ENCODE results near the gene GRIK5.

GRIK5 gene

GRCh38 chr19:42052241-42052863 is 17.7 kb downstream of the GRIK5 start:
- no peak overlapping the region for H3K9ac ChIP-seq (ENCODE audit: low read depth, low read length)
- TF ChIP-seq EZH2 (IDR thresholded peaks at IDR 0.05; ENCODE audit: borderline replicate concordance, low read depth, low read length, severe bottlenecking) = no peak
- TF ChIP-seq, protein P1, sequence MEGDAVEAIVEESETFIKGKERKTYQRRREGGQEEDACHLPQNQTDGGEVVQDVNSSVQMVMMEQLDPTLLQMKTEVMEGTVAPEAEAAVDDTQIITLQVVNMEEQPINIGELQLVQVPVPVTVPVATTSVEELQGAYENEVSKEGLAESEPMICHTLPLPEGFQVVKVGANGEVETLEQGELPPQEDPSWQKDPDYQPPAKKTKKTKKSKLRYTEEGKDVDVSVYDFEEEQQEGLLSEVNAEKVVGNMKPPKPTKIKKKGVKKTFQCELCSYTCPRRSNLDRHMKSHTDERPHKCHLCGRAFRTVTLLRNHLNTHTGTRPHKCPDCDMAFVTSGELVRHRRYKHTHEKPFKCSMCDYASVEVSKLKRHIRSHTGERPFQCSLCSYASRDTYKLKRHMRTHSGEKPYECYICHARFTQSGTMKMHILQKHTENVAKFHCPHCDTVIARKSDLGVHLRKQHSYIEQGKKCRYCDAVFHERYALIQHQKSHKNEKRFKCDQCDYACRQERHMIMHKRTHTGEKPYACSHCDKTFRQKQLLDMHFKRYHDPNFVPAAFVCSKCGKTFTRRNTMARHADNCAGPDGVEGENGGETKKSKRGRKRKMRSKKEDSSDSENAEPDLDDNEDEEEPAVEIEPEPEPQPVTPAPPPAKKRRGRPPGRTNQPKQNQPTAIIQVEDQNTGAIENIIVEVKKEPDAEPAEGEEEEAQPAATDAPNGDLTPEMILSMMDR (IDR thresholded peaks at IDR 0.05; ENCODE audit: borderline replicate concordance, extremely low read depth, low read length, poor library complexity, severe bottlenecking) = no peak
- no peaks in the 10 kb centered on the region for H3K27me3 ChIP-seq (ENCODE audit: insufficient read depth, low read length, poor library complexity)
- no peak overlapping the region for H3K4me3 ChIP-seq (ENCODE audit: low read depth in 1 of 2, low read length in 2 of 2)
- no peaks in the 10 kb centered on the region for H3K36me3 ChIP-seq (ENCODE audit: insufficient read depth, low read length)
- H4K20me1 ChIP-seq (ENCODE audit: insufficient read depth, low read length) = no peaks in the 10 kb centered on the region
- H3K4me2 ChIP-seq (ENCODE audit: insufficient read depth, low read length) = no peak overlapping the region
- no peak for ATAC-seq (ENCODE audit: insufficient read depth, low read depth)
- H3K4me1 ChIP-seq (ENCODE audit: insufficient read depth, low read length) = peaks cover 13% of the 10 kb centered on the region
- no peak for DNase-seq
- H2AFZ ChIP-seq (ENCODE audit: low read depth, low read length) = no peak overlapping the region
- no peaks in the 10 kb centered on the region for H3K9me3 ChIP-seq (ENCODE audit: insufficient read depth, low read length, severe bottlenecking)
- no peak overlapping the region for H3K27ac ChIP-seq (ENCODE audit: low read length)
- no peaks in the 10 kb centered on the region for H3K79me2 ChIP-seq (ENCODE audit: insufficient read depth, low read length)

GRCh38 chr19:42051166-42052115 is 18.6 kb downstream of the GRIK5 start:
- H3K9me3 ChIP-seq (ENCODE audit: insufficient read depth, low read length, severe bottlenecking) = no peaks in the 10 kb centered on the region
- H3K36me3 ChIP-seq (ENCODE audit: insufficient read depth, low read length) = no peaks in the 10 kb centered on the region
- no peaks in the 10 kb centered on the region for H4K20me1 ChIP-seq (ENCODE audit: insufficient read depth, low read length)
- H3K9ac ChIP-seq (ENCODE audit: low read depth, low read length) = no peak overlapping the region
- no peak overlapping the region for H3K4me3 ChIP-seq (ENCODE audit: low read depth in 1 of 2, low read length in 2 of 2)
- no peak for DNase-seq
- no peak overlapping the region for H3K4me2 ChIP-seq (ENCODE audit: insufficient read depth, low read length)
- no peak for ATAC-seq (ENCODE audit: insufficient read depth, low read depth)
- H3K4me1 ChIP-seq (ENCODE audit: insufficient read depth, low read length) = peaks cover 13% of the 10 kb centered on the region
- H3K27ac ChIP-seq (ENCODE audit: low read length) = no peak overlapping the region
- TF ChIP-seq, protein P1 (IDR thresholded peaks at IDR 0.05; ENCODE audit: borderline replicate concordance, extremely low read depth, low read length, poor library complexity, severe bottlenecking) = no peak
- H3K27me3 ChIP-seq (ENCODE audit: insufficient read depth, low read length, poor library complexity) = no peaks in the 10 kb centered on the region
- H3K79me2 ChIP-seq (ENCODE audit: insufficient read depth, low read length) = no peaks in the 10 kb centered on the region
- no peak overlapping the region for H2AFZ ChIP-seq (ENCODE audit: low read depth, low read length)

DNA sequence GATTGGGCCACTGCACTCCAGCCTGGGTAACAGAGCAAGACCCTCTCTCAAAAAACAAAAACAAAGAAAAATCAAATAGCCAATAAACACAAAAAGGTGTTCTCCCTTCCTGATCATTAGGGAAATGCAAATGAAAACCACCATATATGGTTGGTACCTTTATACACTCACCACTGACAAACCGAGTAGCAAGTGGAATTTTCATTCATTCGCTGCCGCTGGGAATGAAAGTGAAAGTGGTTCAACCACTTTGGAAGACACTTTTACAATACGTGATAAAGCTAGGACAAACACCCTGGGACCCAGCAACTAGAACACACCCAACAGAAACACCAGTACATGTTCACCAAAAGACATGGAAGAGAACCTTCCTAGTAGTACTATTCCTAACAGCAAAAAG is 21.0 kb downstream of the GRIK5 start:
- Histone ChIP-seq H3K9me3 (ENCODE audit: insufficient read depth, low read length, severe bottlenecking) (no peaks in the 10 kb centered on the region), H3K4me1 (ENCODE audit: insufficient read depth, low read length) (peaks cover 13% of the 10 kb centered on the region), H3K79me2 (ENCODE audit: insufficient read depth, low read length) (no peaks in the 10 kb centered on the region), H3K9ac (ENCODE audit: low read depth, low read length) (peak overlapping the region; percentile 37), H2AFZ (ENCODE audit: low read depth, low read length) (peak overlapping the region; percentile 74), H3K27me3 (ENCODE audit: insufficient read depth, low read length, poor library complexity) (peaks cover 3% of the 10 kb centered on the region), H3K36me3 (ENCODE audit: insufficient read depth, low read length) (no peaks in the 10 kb centered on the region), H3K4me2 (ENCODE audit: insufficient read depth, low read length) (peak overlapping the region; percentile 75), H4K20me1 (ENCODE audit: insufficient read depth, low read length) (no peaks in the 10 kb centered on the region; the same call in 1 of the 2 replicates), H3K4me3 (ENCODE audit: low read depth in 1 of 2, low read length in 2 of 2) (peak overlapping the region in 1 of 2 experiments; percentile 54; a peak in 2 of 4 replicates), H3K27ac (ENCODE audit: low read length) (peak overlapping the region; percentile 67)
- DNase-seq = peak; percentile 56
- no peak for TF ChIP-seq EZH2 (IDR thresholded peaks at IDR 0.05; ENCODE audit: borderline replicate concordance, low read depth, low read length, severe bottlenecking)
- TF ChIP-seq, protein P1 (IDR thresholded peaks at IDR 0.05; ENCODE audit: borderline replicate concordance, extremely low read depth, low read length, poor library complexity, severe bottlenecking) = no peak
- ATAC-seq (ENCODE audit: insufficient read depth, low read depth) = peak; percentile 87
